K562 (cell line): ENCODE measurements around the gene MCM6. TPM values are rescaled to one million over a fixed set of nuclear protein-coding genes. Genes with fewer than 3 reads are reported as not detected.

ENCODE experiments used
- AFF4 ChIP-seq: sonication (generic); formaldehyde crosslinking; IDR thresholded peaks from 2 replicates; pipeline ENCODE4 v1.8.0; 2023; ENCODE audit warnings: mild to moderate bottlenecking, missing genetic modification reagents
- BRD4 ChIP-seq: fragments of 200-600 bp; sonication (generic); IDR thresholded peaks from 2 replicates; pipeline ENCODE4 v1.6.1; 2017; ENCODE audit warnings: inconsistent platforms
- C11orf30 ChIP-seq: fragments of 450-650 bp; IDR thresholded peaks from 2 replicates; pipeline ENCODE4 v1.6.1; 2016; ENCODE audit warnings: low read depth, mild to moderate bottlenecking
- CBX3 ChIP-seq, 2 experiments: IDR thresholded peaks; 1 replicate in 1 of 2; 2 replicates in 1 of 2; pipeline ENCODE4 v1.6.1; 2012; ENCODE audit warnings: inconsistent platforms in 2 of 2, low read length in 2 of 2, borderline replicate concordance in 1 of 2, control low read depth in 1 of 2
- CHCHD3 ChIP-seq: fragments of 250-450 bp; sonication (Bioruptor Pico); IDR thresholded peaks from 2 replicates; pipeline ENCODE4 v2.1.2; 2022; ENCODE audit warnings: mild to moderate bottlenecking
- DEAF1 ChIP-seq: fragments of 450-650 bp; formaldehyde crosslinking; IDR thresholded peaks from 2 replicates; pipeline ENCODE4 v1.4.0; 2020; ENCODE audit warnings: mild to moderate bottlenecking, moderate library complexity
- HNRNPUL1 ChIP-seq: fragments of 200-400 bp; formaldehyde crosslinking; IDR thresholded peaks from 2 replicates; pipeline ENCODE4 v1.6.1; 2017; ENCODE audit warnings: low read length
- KDM2B ChIP-seq: fragments of 250-450 bp; sonication (Bioruptor Pico); IDR thresholded peaks from 2 replicates; pipeline ENCODE4 v1.8.0; 2021; ENCODE audit warnings: mild to moderate bottlenecking, moderate library complexity
- MEF2D ChIP-seq: conservative IDR thresholded peaks from 2 replicates; pipeline ENCODE4 v1.6.1; 2016; ENCODE audit warnings: low read depth, missing genetic modification characterization, missing compliant biosample characterization
- MITF ChIP-seq: IDR thresholded peaks from 2 replicates; pipeline ENCODE4 v1.6.1; 2014; ENCODE audit warnings: antibody characterized with exemption
- NKRF ChIP-seq: fragments of 450-650 bp; IDR thresholded peaks from 2 replicates; pipeline ENCODE4 v1.6.1; 2016; ENCODE audit warnings: borderline replicate concordance
- PML ChIP-seq: IDR thresholded peaks from 2 replicates; pipeline ENCODE4 v1.6.1; 2012; ENCODE audit warnings: low read length, inconsistent platforms
- PRMT5 ChIP-seq: sonication (generic); formaldehyde crosslinking; IDR thresholded peaks from 2 replicates; pipeline ENCODE4 v1.5.0; 2020; ENCODE audit warnings: missing genetic modification reagents
- SIN3A ChIP-seq, 2 experiments: fragments of 150-350 bp in 1 of 2; IDR thresholded peaks; 2 replicates each; pipeline ENCODE4 v1.6.1; 2011 to 2016; ENCODE audit warnings: borderline replicate concordance in 2 of 2, low read depth in 2 of 2, low read length in 2 of 2, mild to moderate bottlenecking in 2 of 2, moderate library complexity in 2 of 2; ENCODE audit not compliant: control insufficient read depth in 1 of 2
- THRB ChIP-seq: fragments of 450-650 bp; formaldehyde crosslinking; conservative IDR thresholded peaks from 2 replicates; pipeline ENCODE4 v1.4.0; 2022; ENCODE audit warnings: mild to moderate bottlenecking, missing genetic modification characterization
- YY1 ChIP-seq, 3 experiments: IDR thresholded peaks; 2 replicates each; pipeline ENCODE4 v1.6.1; 2011; ENCODE audit warnings: low read length in 2 of 3, mild to moderate bottlenecking in 2 of 3, moderate library complexity in 2 of 3, borderline replicate concordance in 1 of 3, control low read depth in 1 of 3, low read depth in 1 of 3; ENCODE audit not compliant: insufficient read depth in 3 of 3, insufficient replicate concordance in 2 of 3, control insufficient read depth in 1 of 3, insufficient read length in 1 of 3; ENCODE audit errors: extremely low read depth in 1 of 3
- polyA plus RNA-seq, 8 experiments: library from polyadenylated mRNA; depleted of rRNA in 4 of 8; stranded (reverse) in 5 of 8; unstranded in 3 of 8; fragments of >200 nt; fragmentation: Nextera tagmentation in 2 of 8; fragmentation: Illumina TruSeq in 1 of 8; extraction: Ambion mirVana in 2 of 8; extraction: Trizol in 1 of 8; gene quantifications; 2 replicates each; pipeline versions ENCODE4 v1.2.1 to v1.2.3, GENCODE V29; 2011 to 2014; ENCODE audit warnings: inconsistent platforms in 1 of 8, missing spikeins in 1 of 8
- total RNA-seq, 7 experiments: library from RNA; depleted of rRNA in 6 of 7; stranded (reverse); fragments of >200 nt in 6 of 7; fragmentation: Illumina TruSeq in 2 of 7; extraction: Trizol in 2 of 7; gene quantifications; 2 replicates each; pipeline versions ENCODE4 v1.2.1 to v1.2.3, GENCODE V29; 2011 to 2021; ENCODE audit warnings: low replicate concordance in 1 of 7

MCM6 gene
- total and polyA plus RNA-seq, 9 of the 15 experiments (the other 6 are each of a cell fraction or from before 2014, with no cell fraction given) = 42.6 to 133 (median 82.4) TPM

- no peak for TF ChIP-seq THRB (CRISPR knock-in tag)
- peak; percentile 67 to 88; a peak in 3 of 4 replicates for TF ChIP-seq SIN3A (IDR thresholded peaks at IDR 0.05; ENCODE audit: borderline replicate concordance in 2 of 2, control insufficient read depth in 1 of 2, low read depth in 2 of 2, low read length in 2 of 2)
- peak; percentile 88 for TF ChIP-seq AFF4 (CRISPR knock-in tag)
- TF ChIP-seq HNRNPUL1 = no peak
- TF ChIP-seq PML = 0 out of 2 replicates have a peak, but pooled peaks have one; percentile 70
- no peak for TF ChIP-seq MEF2D (tag)
- peak in 2 of 3 experiments; percentile 75 to 89 for TF ChIP-seq YY1 (IDR thresholded peaks at IDR 0.05; ENCODE audit: borderline replicate concordance in 1 of 3, control insufficient read depth in 1 of 3, extremely low read depth in 1 of 3, insufficient read depth in 3 of 3, insufficient read length in 1 of 3, insufficient replicate concordance in 2 of 3, low read depth in 1 of 3, low read length in 2 of 3)
- TF ChIP-seq C11orf30 = peak; percentile 83
- no peak for TF ChIP-seq NKRF
- TF ChIP-seq MITF = no peak
- TF ChIP-seq DEAF1 (CRISPR knock-in tag) = no peak
- TF ChIP-seq CHCHD3 (CRISPR knock-in tag) = no peak
- TF ChIP-seq BRD4 = no peak
- TF ChIP-seq KDM2B (CRISPR knock-in tag) = no peak; the same call in 1 of the 2 replicates
- TF ChIP-seq CBX3 (IDR thresholded peaks at IDR 0.05; ENCODE audit: borderline replicate concordance in 1 of 2, low read length in 2 of 2) = no peak; a peak in 1 of 3 replicates
- no peak for TF ChIP-seq PRMT5 (CRISPR knock-in tag)
Measured at GRCh38 chr2:135876066-135876711, at the start of gene MCM6 (continued).
